K562 (cell line): ENCODE data around the gene DACT3.

ENCODE experiments used
- ZBED1 ChIP-seq: IDR thresholded peaks from 2 replicates; pipeline ENCODE4 v1.6.1; 2014
- TF ChIP-seq, protein P1 (sequence below), 2 experiments: fragments of 450-650 bp in 1 of 2; sonication (generic) in 1 of 2; formaldehyde crosslinking; conservative IDR thresholded peaks; 2 replicates each; pipeline versions ENCODE4 v1.4.0 to v1.8.1; 2020 to 2022; ENCODE audit warnings: mild to moderate bottlenecking in 1 of 2, missing genetic modification reagents in 1 of 2
- TF ChIP-seq, protein P2 (sequence below), 3 experiments: IDR thresholded peaks in 2 of 3; conservative IDR thresholded peaks in 1 of 3; 2 replicates each; pipeline ENCODE4 v1.5.1; 2011 to 2012; ENCODE audit warnings: low read length in 3 of 3, mild to moderate bottlenecking in 3 of 3, control low read depth in 2 of 3, improper control_type of control experiment in 1 of 3, inconsistent platforms in 1 of 3, low read depth in 1 of 3, mixed read lengths in 1 of 3, moderate library complexity in 1 of 3; ENCODE audit not compliant: insufficient read depth in 2 of 3

DNA sequence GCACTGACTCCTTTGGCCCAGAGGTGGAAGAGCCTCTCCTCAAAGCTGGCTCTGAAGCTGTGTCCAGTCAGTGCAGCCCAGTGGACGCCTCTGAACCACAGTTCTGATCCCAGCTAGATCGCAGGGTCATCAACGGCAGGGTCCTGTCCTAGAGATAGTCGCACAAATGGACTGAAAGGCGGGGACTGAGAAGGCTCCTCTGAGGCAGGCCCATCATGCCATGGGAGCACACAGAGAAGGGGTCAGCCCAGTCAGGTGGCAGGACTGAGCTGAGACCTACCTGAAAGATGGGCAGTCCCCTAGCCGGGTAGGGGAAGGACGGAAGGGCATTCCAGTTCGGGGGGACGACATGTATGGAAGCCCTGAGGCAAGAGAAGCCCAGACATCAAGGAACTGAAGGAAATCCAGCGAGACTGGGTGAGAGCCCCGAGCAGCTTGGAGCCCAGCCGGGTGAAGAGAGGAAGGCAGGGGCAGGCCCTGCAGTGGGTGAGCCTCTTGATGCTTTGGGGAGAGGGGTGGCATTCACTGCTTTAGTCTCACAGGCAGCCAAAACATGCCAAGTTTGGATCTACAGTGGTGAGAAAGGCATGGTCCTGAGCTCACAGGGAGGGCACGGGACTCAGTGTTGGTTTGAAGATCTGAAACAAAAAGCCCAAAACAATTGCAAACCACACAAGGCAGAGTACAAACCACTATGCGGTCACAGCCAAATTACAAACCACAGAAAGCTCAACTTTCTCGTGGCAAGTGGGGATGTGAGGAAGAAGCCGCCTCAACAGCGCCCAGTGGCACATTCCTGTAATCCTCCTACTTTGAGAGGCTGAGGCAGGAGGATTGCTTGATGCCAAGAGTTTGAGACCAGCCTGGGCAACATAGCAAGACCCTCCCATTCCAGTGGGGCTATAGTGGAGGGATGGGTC is 49.9 kb downstream of the DACT3 start:
- TF ChIP-seq, protein P1, sequence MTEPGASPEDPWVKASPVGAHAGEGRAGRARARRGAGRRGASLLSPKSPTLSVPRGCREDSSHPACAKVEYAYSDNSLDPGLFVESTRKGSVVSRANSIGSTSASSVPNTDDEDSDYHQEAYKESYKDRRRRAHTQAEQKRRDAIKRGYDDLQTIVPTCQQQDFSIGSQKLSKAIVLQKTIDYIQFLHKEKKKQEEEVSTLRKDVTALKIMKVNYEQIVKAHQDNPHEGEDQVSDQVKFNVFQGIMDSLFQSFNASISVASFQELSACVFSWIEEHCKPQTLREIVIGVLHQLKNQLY (CRISPR knock-in tag; conservative IDR thresholded peaks at IDR 0.05) = no peak
- TF ChIP-seq, protein P2, sequence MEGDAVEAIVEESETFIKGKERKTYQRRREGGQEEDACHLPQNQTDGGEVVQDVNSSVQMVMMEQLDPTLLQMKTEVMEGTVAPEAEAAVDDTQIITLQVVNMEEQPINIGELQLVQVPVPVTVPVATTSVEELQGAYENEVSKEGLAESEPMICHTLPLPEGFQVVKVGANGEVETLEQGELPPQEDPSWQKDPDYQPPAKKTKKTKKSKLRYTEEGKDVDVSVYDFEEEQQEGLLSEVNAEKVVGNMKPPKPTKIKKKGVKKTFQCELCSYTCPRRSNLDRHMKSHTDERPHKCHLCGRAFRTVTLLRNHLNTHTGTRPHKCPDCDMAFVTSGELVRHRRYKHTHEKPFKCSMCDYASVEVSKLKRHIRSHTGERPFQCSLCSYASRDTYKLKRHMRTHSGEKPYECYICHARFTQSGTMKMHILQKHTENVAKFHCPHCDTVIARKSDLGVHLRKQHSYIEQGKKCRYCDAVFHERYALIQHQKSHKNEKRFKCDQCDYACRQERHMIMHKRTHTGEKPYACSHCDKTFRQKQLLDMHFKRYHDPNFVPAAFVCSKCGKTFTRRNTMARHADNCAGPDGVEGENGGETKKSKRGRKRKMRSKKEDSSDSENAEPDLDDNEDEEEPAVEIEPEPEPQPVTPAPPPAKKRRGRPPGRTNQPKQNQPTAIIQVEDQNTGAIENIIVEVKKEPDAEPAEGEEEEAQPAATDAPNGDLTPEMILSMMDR (IDR thresholded peaks at IDR 0.05 in 2 of 3, conservative IDR thresholded peaks at IDR 0.05 in 1 of 3; ENCODE audit: insufficient read depth in 2 of 3, low read depth in 1 of 3, low read length in 3 of 3) = no peak
- TF ChIP-seq ZBED1 = no peak
